ENCODE measurements around the gene TMEM89. TPM values are rescaled to one million over a fixed set of nuclear protein-coding genes. Genes with fewer than 3 reads are reported as not detected.

Gene TMEM89
- polyA plus RNA-seq, 2 of the 4 experiments (the other 2 are of a cell fraction) = not detected

DNA sequence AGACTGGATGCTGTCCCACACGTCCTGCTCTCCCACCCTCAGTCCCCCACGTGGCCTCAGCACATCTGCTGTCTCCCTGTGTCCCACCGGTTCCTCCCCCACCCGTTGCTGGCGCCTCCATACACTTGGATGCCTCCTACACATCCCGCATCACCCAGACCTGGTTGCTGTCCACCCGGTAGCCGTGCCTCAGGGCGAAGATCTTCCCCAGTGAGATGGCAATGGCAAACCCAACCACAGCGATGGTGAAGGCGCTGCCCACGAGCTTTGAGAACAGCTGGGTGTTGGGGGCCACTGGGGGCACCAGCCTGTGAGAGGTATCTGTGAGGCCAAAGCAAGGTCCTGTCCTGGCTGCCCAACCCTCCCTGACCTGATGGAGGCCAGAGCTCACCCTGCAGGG lies 9.3 kb upstream of the TMEM89 start:
- no peak overlapping the region for H3K4me2 ChIP-seq
- DNase-seq (ENCODE audit: low read depth in 1 of 2, low spot score in 1 of 2) = no peak
- no peak for TF ChIP-seq HOXB5 (CRISPR knock-in tag; IDR thresholded peaks at IDR 0.05)
- no peak for TF ChIP-seq ZFP36 (IDR thresholded peaks at IDR 0.05; ENCODE audit: borderline replicate concordance, partially characterized antibody)
- no peak for TF ChIP-seq RCOR1 (IDR thresholded peaks at IDR 0.05; ENCODE audit: low read depth, low read length)
- TF ChIP-seq, protein P1, sequence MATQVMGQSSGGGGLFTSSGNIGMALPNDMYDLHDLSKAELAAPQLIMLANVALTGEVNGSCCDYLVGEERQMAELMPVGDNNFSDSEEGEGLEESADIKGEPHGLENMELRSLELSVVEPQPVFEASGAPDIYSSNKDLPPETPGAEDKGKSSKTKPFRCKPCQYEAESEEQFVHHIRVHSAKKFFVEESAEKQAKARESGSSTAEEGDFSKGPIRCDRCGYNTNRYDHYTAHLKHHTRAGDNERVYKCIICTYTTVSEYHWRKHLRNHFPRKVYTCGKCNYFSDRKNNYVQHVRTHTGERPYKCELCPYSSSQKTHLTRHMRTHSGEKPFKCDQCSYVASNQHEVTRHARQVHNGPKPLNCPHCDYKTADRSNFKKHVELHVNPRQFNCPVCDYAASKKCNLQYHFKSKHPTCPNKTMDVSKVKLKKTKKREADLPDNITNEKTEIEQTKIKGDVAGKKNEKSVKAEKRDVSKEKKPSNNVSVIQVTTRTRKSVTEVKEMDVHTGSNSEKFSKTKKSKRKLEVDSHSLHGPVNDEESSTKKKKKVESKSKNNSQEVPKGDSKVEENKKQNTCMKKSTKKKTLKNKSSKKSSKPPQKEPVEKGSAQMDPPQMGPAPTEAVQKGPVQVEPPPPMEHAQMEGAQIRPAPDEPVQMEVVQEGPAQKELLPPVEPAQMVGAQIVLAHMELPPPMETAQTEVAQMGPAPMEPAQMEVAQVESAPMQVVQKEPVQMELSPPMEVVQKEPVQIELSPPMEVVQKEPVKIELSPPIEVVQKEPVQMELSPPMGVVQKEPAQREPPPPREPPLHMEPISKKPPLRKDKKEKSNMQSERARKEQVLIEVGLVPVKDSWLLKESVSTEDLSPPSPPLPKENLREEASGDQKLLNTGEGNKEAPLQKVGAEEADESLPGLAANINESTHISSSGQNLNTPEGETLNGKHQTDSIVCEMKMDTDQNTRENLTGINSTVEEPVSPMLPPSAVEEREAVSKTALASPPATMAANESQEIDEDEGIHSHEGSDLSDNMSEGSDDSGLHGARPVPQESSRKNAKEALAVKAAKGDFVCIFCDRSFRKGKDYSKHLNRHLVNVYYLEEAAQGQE (IDR thresholded peaks at IDR 0.05) = no peak
- ChIA-PET POLR2A (no interaction called here), CTCF (interaction anchor here (0.6 to 1.5 kb wide), 3 partner anchors 32 to 74 kb away, joined by 4 to 5 read pairs (median 4); no protein-coding TSS in a partner anchor)
- no peak for ATAC-seq
- 96% methylated on average over 8 of the region's 12 CpGs for WGBS (ENCODE audit: missing lambda C conversion rate)
- no peak overlapping the region for H3K4me3 ChIP-seq
- H3K9me3 ChIP-seq = no peaks in the 10 kb centered on the region
- H3K27ac ChIP-seq = no peak overlapping the region
- no peak for FAIRE-seq
- H3K4me1 ChIP-seq = peaks cover 8% of the 10 kb centered on the region

DNA sequence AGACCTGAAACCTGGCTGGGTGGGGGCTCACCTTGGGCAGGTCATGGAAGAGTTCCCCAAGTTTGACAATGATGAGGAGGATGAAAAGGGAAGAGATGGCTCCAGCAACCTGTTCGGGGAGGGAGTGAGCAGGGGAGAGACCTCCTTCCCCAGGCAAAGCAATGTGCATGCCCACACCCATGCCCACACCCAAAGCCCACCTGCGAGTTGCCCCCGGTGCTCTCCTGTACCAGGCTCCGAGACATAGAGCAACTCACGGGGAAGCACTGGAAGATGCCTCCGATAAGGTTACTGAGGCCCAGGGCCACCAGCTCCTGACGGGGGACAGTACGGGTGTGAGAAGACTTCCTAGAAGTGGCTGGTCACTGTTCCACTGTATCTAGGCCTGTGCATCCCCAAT lies 8.8 kb upstream of the TMEM89 start:
- Histone ChIP-seq H3K9me3 (no peaks in the 10 kb centered on the region), H3K27ac (no peak overlapping the region), H3K4me2 (no peak overlapping the region), H3K4me3 (no peak overlapping the region), H3K4me1 (peaks cover 7% of the 10 kb centered on the region; the same call in 1 of the 3 replicates)
- WGBS (ENCODE audit: missing lambda C conversion rate) = 98% methylated on average over 8 of the region's 8 CpGs
- DNase-seq (ENCODE audit: low read depth in 1 of 2, low spot score in 1 of 2) = no peak
- FAIRE-seq = no peak
- POLR2A ChIA-PET = no interaction called here
- TF ChIP-seq HOXB13 (CRISPR knock-in tag; IDR thresholded peaks at IDR 0.05; ENCODE audit: low read depth) (no peak), MAFK (IDR thresholded peaks at IDR 0.05; ENCODE audit: partially characterized antibody) (no peak), ZFP36 (IDR thresholded peaks at IDR 0.05; ENCODE audit: borderline replicate concordance, partially characterized antibody) (no peak), HOXB5 (CRISPR knock-in tag; IDR thresholded peaks at IDR 0.05) (no peak), JUNB (IDR thresholded peaks at IDR 0.05) (no peak), RFX5 (IDR thresholded peaks at IDR 0.05) (no peak), CBX8 (IDR thresholded peaks at IDR 0.05) (no peak)
- no peak for ATAC-seq
- CTCF ChIA-PET = interaction anchor here (0.6 to 1.5 kb wide), 3 partner anchors 32 to 73 kb away, joined by 4 to 5 read pairs (median 4); no protein-coding TSS in a partner anchor

DNA sequence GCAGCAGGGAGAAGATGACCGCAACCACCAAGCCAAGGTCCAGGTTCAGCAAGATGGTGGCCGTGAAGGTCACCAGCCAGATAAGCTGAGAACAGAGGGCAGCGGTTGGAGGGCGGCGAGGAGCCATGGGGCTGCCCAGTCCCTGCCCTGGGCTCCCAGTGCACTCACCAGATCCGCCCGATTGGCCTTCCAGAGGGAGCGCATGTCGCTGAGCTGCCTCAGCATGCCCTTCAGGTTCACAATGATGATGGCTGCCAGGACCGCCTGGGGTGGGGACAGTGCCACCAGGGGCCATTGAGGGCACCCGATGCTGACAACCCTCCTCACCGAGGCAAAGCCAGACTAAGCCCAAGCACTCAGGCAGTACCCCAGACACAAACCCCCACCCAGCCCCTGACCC lies 8.3 kb upstream of the TMEM89 start:
- Histone ChIP-seq H3K27ac (no peak overlapping the region), H3K4me3 (no peak overlapping the region), H3K4me2 (no peak overlapping the region), H3K4me1 (peaks cover 7% of the 10 kb centered on the region; the same call in 1 of the 3 replicates), H3K9me3 (no peaks in the 10 kb centered on the region)
- 100% methylated on average over 6 of the region's 12 CpGs for WGBS (ENCODE audit: missing lambda C conversion rate)
- POLR2A ChIA-PET = no interaction called here
- TF ChIP-seq, protein P2, sequence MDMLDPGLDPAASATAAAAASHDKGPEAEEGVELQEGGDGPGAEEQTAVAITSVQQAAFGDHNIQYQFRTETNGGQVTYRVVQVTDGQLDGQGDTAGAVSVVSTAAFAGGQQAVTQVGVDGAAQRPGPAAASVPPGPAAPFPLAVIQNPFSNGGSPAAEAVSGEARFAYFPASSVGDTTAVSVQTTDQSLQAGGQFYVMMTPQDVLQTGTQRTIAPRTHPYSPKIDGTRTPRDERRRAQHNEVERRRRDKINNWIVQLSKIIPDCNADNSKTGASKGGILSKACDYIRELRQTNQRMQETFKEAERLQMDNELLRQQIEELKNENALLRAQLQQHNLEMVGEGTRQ (IDR thresholded peaks at IDR 0.05) = no peak
- no peak for TF ChIP-seq GATA3 (IDR thresholded peaks at IDR 0.05; ENCODE audit: borderline replicate concordance)
- DNase-seq (ENCODE audit: low read depth in 1 of 2, low spot score in 1 of 2) (no peak), ATAC-seq (no peak), FAIRE-seq (no peak)
- CTCF ChIA-PET = no interaction called here

DNA sequence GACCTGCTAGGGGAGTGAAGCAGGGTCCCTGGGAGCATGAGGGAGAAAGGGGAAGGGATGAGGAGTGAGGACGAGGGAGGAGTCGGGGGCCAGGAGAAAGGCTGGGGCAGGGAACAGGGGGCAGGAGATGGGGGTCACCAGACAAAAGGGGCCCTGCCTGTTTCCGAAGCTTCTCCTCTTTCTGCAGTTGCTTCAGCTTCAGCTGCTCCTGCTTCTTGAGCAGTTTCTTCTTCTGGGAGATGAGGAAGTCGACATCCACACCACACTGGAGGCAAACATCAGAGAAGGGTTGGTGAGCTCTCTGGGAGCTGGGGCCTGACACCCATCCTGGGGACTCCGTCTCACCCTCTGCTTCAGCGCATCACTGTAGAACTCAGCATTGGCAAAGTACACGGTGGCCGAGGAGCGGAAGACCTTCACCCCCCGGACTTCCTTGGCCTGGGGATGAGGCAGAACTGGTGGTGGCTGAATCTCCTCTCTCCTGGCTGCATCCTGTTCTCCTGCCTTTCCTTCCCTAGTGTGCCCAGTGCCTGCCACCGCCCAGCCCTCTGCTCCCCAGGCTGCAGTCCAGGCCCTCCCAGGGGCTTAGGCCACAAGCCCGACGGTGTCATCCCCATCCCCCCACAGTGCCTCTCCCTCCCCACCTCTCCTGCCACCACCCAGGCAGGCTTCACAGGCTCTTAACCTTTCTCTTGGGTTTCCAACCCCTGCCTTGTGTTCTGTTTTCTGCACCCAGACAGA lies 6.9 kb upstream of the TMEM89 start:
- H3K9me3 ChIP-seq = no peaks in the 10 kb centered on the region
- H3K4me1 ChIP-seq = no peaks in the 10 kb centered on the region
- no peak overlapping the region for H3K4me3 ChIP-seq
- FAIRE-seq (no peak), ATAC-seq (no peak), DNase-seq (ENCODE audit: low read depth in 1 of 2, low spot score in 1 of 2) (no peak)
- WGBS (ENCODE audit: missing lambda C conversion rate) = 87% methylated on average over 9 of the region's 13 CpGs
- ChIA-PET CTCF (interaction anchor here (0.6 to 2.8 kb wide), 3 partner anchors 7 to 121 kb away, joined by 3 to 10 read pairs (median 4); partner anchors contain the start of gene SLC26A6), POLR2A (no interaction called here)
- H3K27ac ChIP-seq = no peak overlapping the region
- TF ChIP-seq, protein P3, sequence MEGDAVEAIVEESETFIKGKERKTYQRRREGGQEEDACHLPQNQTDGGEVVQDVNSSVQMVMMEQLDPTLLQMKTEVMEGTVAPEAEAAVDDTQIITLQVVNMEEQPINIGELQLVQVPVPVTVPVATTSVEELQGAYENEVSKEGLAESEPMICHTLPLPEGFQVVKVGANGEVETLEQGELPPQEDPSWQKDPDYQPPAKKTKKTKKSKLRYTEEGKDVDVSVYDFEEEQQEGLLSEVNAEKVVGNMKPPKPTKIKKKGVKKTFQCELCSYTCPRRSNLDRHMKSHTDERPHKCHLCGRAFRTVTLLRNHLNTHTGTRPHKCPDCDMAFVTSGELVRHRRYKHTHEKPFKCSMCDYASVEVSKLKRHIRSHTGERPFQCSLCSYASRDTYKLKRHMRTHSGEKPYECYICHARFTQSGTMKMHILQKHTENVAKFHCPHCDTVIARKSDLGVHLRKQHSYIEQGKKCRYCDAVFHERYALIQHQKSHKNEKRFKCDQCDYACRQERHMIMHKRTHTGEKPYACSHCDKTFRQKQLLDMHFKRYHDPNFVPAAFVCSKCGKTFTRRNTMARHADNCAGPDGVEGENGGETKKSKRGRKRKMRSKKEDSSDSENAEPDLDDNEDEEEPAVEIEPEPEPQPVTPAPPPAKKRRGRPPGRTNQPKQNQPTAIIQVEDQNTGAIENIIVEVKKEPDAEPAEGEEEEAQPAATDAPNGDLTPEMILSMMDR (IDR thresholded peaks at IDR 0.05) = no peak
- TF ChIP-seq, protein P4, sequence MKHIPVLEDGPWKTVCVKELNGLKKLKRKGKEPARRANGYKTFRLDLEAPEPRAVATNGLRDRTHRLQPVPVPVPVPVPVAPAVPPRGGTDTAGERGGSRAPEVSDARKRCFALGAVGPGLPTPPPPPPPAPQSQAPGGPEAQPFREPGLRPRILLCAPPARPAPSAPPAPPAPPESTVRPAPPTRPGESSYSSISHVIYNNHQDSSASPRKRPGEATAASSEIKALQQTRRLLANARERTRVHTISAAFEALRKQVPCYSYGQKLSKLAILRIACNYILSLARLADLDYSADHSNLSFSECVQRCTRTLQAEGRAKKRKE (CRISPR knock-in tag; IDR thresholded peaks at IDR 0.05; ENCODE audit: low read depth) = no peak
- TF ChIP-seq FOXS1 (CRISPR knock-in tag; IDR thresholded peaks at IDR 0.05) (no peak), CBX8 (IDR thresholded peaks at IDR 0.05) (no peak), KDM1A (IDR thresholded peaks at IDR 0.05; ENCODE audit: low read depth) (no peak), HOXB5 (CRISPR knock-in tag; IDR thresholded peaks at IDR 0.05) (no peak), TP53 (CRISPR knock-in tag; IDR thresholded peaks at IDR 0.05) (no peak), MAFK (IDR thresholded peaks at IDR 0.05; ENCODE audit: partially characterized antibody) (no peak), KDM5A (IDR thresholded peaks at IDR 0.05) (no peak), EHMT2 (IDR thresholded peaks at IDR 0.05; ENCODE audit: low read depth) (no peak), BHLHE40 (IDR thresholded peaks at IDR 0.05; ENCODE audit: low read depth, low read length) (no peak), TFCP2L1 (CRISPR knock-in tag; IDR thresholded peaks at IDR 0.05) (no peak)
- TF ChIP-seq, protein P5, sequence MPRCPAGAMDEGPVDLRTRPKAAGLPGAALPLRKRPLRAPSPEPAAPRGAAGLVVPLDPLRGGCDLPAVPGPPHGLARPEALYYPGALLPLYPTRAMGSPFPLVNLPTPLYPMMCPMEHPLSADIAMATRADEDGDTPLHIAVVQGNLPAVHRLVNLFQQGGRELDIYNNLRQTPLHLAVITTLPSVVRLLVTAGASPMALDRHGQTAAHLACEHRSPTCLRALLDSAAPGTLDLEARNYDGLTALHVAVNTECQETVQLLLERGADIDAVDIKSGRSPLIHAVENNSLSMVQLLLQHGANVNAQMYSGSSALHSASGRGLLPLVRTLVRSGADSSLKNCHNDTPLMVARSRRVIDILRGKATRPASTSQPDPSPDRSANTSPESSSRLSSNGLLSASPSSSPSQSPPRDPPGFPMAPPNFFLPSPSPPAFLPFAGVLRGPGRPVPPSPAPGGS (IDR thresholded peaks at IDR 0.05) = no peak
- H3K4me2 ChIP-seq = no peak overlapping the region
